Keratinocyte (primary cell): ENCODE data around the gene GABRA4. TPM values are rescaled to one million over a fixed set of nuclear protein-coding genes. Genes with fewer than 3 reads are reported as not detected.

Source experiments
- DNase-seq: peaks from one replicate; pipeline ENCODE4 v3.0.0-alpha.2; 2011; ENCODE audit warnings: low read depth, missing footprints, low spot score
- FAIRE-seq: peaks from 2 replicates; lab custom pipeline; 2011; peaks lifted over from hg19 to GRCh38; lab: Jason Lieb, UNC
- H2AFZ ChIP-seq: 2 replicates; pipeline ENCODE4 v1.6.0; 2012; ENCODE audit warnings: low read length, control low read depth, inconsistent platforms; ENCODE audit not compliant: control insufficient read depth
- H3K27ac ChIP-seq: 2 replicates; pipeline ENCODE4 v1.5.1; 2011; ENCODE audit warnings: low read length; ENCODE audit not compliant: control insufficient read depth, insufficient read depth
- H3K27me3 ChIP-seq: 3 replicates; pipeline ENCODE4 v1.6.0; 2011; ENCODE audit warnings: low read length; ENCODE audit not compliant: control insufficient read depth, insufficient read depth; ENCODE audit errors: extremely low read depth
- H3K36me3 ChIP-seq, 2 experiments: 2 replicates in 1 of 2; 3 replicates in 1 of 2; pipeline ENCODE4 v1.5.1; 2011; ENCODE audit warnings: low read length in 2 of 2, mild to moderate bottlenecking in 1 of 2; ENCODE audit not compliant: control insufficient read depth in 2 of 2, insufficient read depth in 2 of 2; ENCODE audit errors: extremely low read depth in 1 of 2
- H3K4me1 ChIP-seq: 3 replicates; pipeline ENCODE4 v1.5.1; 2011; ENCODE audit warnings: low read length; ENCODE audit not compliant: control insufficient read depth, insufficient read depth; ENCODE audit errors: extremely low read depth
- H3K4me2 ChIP-seq: 3 replicates; pipeline ENCODE4 v1.6.0; 2011; ENCODE audit warnings: low read depth, low read length; ENCODE audit not compliant: control insufficient read depth, insufficient read depth; ENCODE audit errors: extremely low read depth
- H3K4me3 ChIP-seq, 3 experiments: fragments of 200-600 bp in 1 of 3; sonication (generic) in 1 of 3; 2 replicates in 2 of 3; 3 replicates in 1 of 3; pipeline ENCODE4 v1.5.1; 2011 to 2016; ENCODE audit warnings: low read length in 3 of 3, mild to moderate bottlenecking in 3 of 3, control low read depth in 2 of 3, inconsistent platforms in 1 of 3, low read depth in 1 of 3, mixed read lengths in 1 of 3, mixed run types in 1 of 3, moderate library complexity in 1 of 3; ENCODE audit not compliant: control insufficient read depth in 2 of 3, insufficient read depth in 2 of 3; ENCODE audit errors: extremely low read depth in 1 of 3
- H3K79me2 ChIP-seq: 2 replicates; pipeline ENCODE4 v1.6.0; 2012; ENCODE audit warnings: low read length; ENCODE audit not compliant: control insufficient read depth, insufficient read depth
- H3K9ac ChIP-seq: 3 replicates; pipeline ENCODE4 v1.6.0; 2011; ENCODE audit warnings: low read length; ENCODE audit not compliant: control insufficient read depth, insufficient read depth; ENCODE audit errors: extremely low read depth
- H3K9me1 ChIP-seq: 3 replicates; pipeline ENCODE4 v1.6.0; 2011; ENCODE audit warnings: low read length; ENCODE audit not compliant: control insufficient read depth, insufficient read depth; ENCODE audit errors: extremely low read depth
- H3K9me3 ChIP-seq: 2 replicates; pipeline ENCODE4 v1.5.1; 2012; ENCODE audit warnings: low read depth, low read length; ENCODE audit not compliant: control insufficient read depth
- H4K20me1 ChIP-seq: 3 replicates; pipeline ENCODE4 v1.6.0; 2011; ENCODE audit warnings: low read length; ENCODE audit not compliant: control insufficient read depth, insufficient read depth; ENCODE audit errors: extremely low read depth
- CTCF ChIP-seq, 3 experiments: IDR thresholded peaks in 1 of 3; conservative IDR thresholded peaks in 1 of 3; optimal IDR thresholded peaks in 1 of 3; 2 replicates in 2 of 3; 3 replicates in 1 of 3; pipeline versions ENCODE3 to v1.5.1; 2011; ENCODE audit warnings: low read length in 3 of 3, mild to moderate bottlenecking in 3 of 3, moderate library complexity in 2 of 3, control low read depth in 1 of 3, inconsistent platforms in 1 of 3; ENCODE audit not compliant: insufficient read depth in 2 of 3; ENCODE audit errors: extremely low read depth in 1 of 3
- EZH2 ChIP-seq: IDR thresholded peaks from one replicate; pipeline ENCODE4 v1.6.1; 2012; ENCODE audit warnings: inconsistent platforms, mild to moderate bottlenecking, low read length, moderate library complexity
- dilution Hi-C: fragments of 300-500 bp; cut with MboI; formaldehyde crosslinking; loops from one replicate; pipeline ENCODE4 v1.7.0; 2020; ENCODE audit warnings: low sequenced_read_pairs; ENCODE audit not compliant: extremely low pct_ligation_motif_present
- polyA plus RNA-seq, 5 experiments: library from polyadenylated mRNA; depleted of rRNA in 3 of 5; stranded (reverse) in 3 of 5; stranded (forward) in 1 of 5; unstranded in 1 of 5; fragments of >200 nt; gene quantifications; 1 replicate in 1 of 5; 2 replicates in 3 of 5; 3 replicates in 1 of 5; pipeline versions ENCODE4 v1.2.1 to v1.2.3, GENCODE V29; 2011 to 2012; ENCODE audit warnings: missing spikeins in 2 of 5, low read depth in 1 of 5, low replicate concordance in 1 of 5

Gene GABRA4
- polyA plus RNA-seq, 1 donor (not counting 4 experiments of a cell fraction or from before 2014, with no cell fraction given): not detected

GRCh38 chr4:47013373-47013772, 20.0 kb upstream of the GABRA4 start:
- H3K9ac ChIP-seq: no peak overlapping the region
- no peaks in the 10 kb centered on the region for H3K79me2 ChIP-seq
- dilution Hi-C loops: no loop called here
- no peak overlapping the region for H2AFZ ChIP-seq
- no peaks in the 10 kb centered on the region for H4K20me1 ChIP-seq
- TF ChIP-seq CTCF (optimal IDR thresholded peaks at IDR 0.05 in 1 of 3, IDR thresholded peaks at IDR 0.05 in 1 of 3, conservative IDR thresholded peaks at IDR 0.05 in 1 of 3; ENCODE audit: extremely low read depth in 1 of 3, insufficient read depth in 2 of 3, low read length in 3 of 3): no peak
- no peak for TF ChIP-seq EZH2
- no peak for FAIRE-seq
- no peaks in the 10 kb centered on the region for H3K4me1 ChIP-seq
- H3K36me3 ChIP-seq: no peaks in the 10 kb centered on the region
- no peak for DNase-seq
- no peak overlapping the region for H3K4me3 ChIP-seq
- no peak overlapping the region for H3K4me2 ChIP-seq
- no peaks in the 10 kb centered on the region for H3K27me3 ChIP-seq
- H3K27ac ChIP-seq: no peak overlapping the region
- no peaks in the 10 kb centered on the region for H3K9me1 ChIP-seq
- no peaks in the 10 kb centered on the region for H3K9me3 ChIP-seq

GRCh38 chr4:47012676-47013075, 19.3 kb upstream of the GABRA4 start:
- H3K9me1 ChIP-seq: no peaks in the 10 kb centered on the region
- no peaks in the 10 kb centered on the region for H3K4me1 ChIP-seq
- H3K79me2 ChIP-seq: no peaks in the 10 kb centered on the region
- dilution Hi-C loops: no loop called here
- DNase-seq (no peak), FAIRE-seq (no peak)
- no peak overlapping the region for H3K4me3 ChIP-seq
- no peaks in the 10 kb centered on the region for H3K36me3 ChIP-seq
- H3K4me2 ChIP-seq: no peak overlapping the region
- no peaks in the 10 kb centered on the region for H4K20me1 ChIP-seq
- H3K27ac ChIP-seq: no peak overlapping the region
- H3K9ac ChIP-seq: no peak overlapping the region
- H3K27me3 ChIP-seq: no peaks in the 10 kb centered on the region
- no peak overlapping the region for H2AFZ ChIP-seq
- TF ChIP-seq CTCF (optimal IDR thresholded peaks at IDR 0.05 in 1 of 3, IDR thresholded peaks at IDR 0.05 in 1 of 3, conservative IDR thresholded peaks at IDR 0.05 in 1 of 3; ENCODE audit: extremely low read depth in 1 of 3, insufficient read depth in 2 of 3, low read length in 3 of 3) (no peak), EZH2 (no peak)
- H3K9me3 ChIP-seq: no peaks in the 10 kb centered on the region
